Hepatocyte (in vitro differentiated cells): ENCODE results near the gene FOCAD.

Experiments
- CTCF ChIP-seq: fragments of 200-600 bp; sonication (generic); IDR thresholded peaks from 2 replicates; pipeline ENCODE4 v1.5.1; 2016; ENCODE audit warnings: antibody characterized with exemption, mild to moderate bottlenecking; ENCODE audit not compliant: poor library complexity
- EZH2 ChIP-seq: fragments of 200-600 bp; sonication (generic); IDR thresholded peaks from 2 replicates; pipeline ENCODE4 v1.6.1; 2016; ENCODE audit warnings: antibody characterized with exemption, mild to moderate bottlenecking, borderline replicate concordance
- EZH2phosphoT487 ChIP-seq: fragments of 200-600 bp; sonication (generic); IDR thresholded peaks from one replicate; pipeline ENCODE4 v1.6.1; 2018; ENCODE audit warnings: antibody characterized with exemption, mild to moderate bottlenecking, low read depth, moderate library complexity; ENCODE audit not compliant: unreplicated experiment, severe bottlenecking

GRCh38 chr9:20771729-20772128, 87.7 kb downstream of the FOCAD start:
- TF ChIP-seq CTCF = no peak
- no peak for TF ChIP-seq EZH2
- no peak for TF ChIP-seq EZH2phosphoT487
